Measurements from ENCODE around the gene LRRC8D.

LRRC8D gene

DNA sequence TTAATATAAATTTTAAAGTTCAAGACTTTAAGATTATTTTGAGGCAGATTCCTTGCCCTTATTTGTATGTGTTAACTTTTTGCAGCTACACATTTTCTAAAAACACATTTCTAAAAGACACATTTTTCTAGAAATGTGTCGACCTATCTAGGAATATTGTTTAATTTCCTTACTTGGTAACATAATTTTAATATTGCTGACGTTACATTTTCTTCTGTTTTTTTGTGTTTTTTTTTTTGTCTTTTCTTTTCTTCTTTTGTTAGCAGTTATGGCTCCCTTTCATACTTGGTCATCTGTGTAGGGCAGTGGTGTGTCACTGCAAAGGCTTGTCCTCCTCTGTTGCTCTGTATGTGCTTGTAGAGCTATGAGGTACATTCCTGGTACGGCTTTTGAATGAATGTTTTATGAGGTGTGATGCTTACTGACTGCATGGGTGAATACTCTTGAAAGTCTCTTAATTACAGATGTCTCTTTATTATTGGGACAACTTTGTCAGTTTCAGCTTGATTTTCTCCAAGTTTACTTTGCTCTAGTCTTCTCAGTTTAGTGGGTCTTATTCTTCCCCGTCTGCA, 30.1 kb downstream of the LRRC8D start:
- H3K27ac Mint-ChIP-seq = no peak overlapping the region
- no peak for DNase-seq (ENCODE audit: low spot score in 2 of 2)
- H3K4me1 Mint-ChIP-seq = peaks cover 16% of the 10 kb centered on the region
- no peak for ATAC-seq (ENCODE audit: low read depth)
- H3K4me3 Mint-ChIP-seq = no peak overlapping the region
- no peaks in the 10 kb centered on the region for H3K9me3 Mint-ChIP-seq
- H3K36me3 Mint-ChIP-seq = peaks cover 9% of the 10 kb centered on the region
- no peaks in the 10 kb centered on the region for H3K27me3 Mint-ChIP-seq

- H3K27me3 Mint-ChIP-seq = no peaks in the 10 kb centered on the region
- H3K4me1 Mint-ChIP-seq = peaks cover 11% of the 10 kb centered on the region
- ATAC-seq (ENCODE audit: low read depth) (no peak), DNase-seq (ENCODE audit: low spot score in 2 of 2) (no peak)
- peaks cover 7% of the 10 kb centered on the region for H3K36me3 Mint-ChIP-seq
- H3K9me3 Mint-ChIP-seq = no peaks in the 10 kb centered on the region
- H3K4me3 Mint-ChIP-seq = no peak overlapping the region
- no peak overlapping the region for H3K27ac Mint-ChIP-seq
Observed at GRCh38 chr1:89854140-89854539, 33.3 kb downstream of the LRRC8D start.

- Mint-ChIP-seq H3K4me3 (no peak overlapping the region), H3K36me3 (peaks cover 4% of the 10 kb centered on the region), H3K4me1 (peaks cover 9% of the 10 kb centered on the region), H3K27me3 (no peaks in the 10 kb centered on the region), H3K27ac (no peak overlapping the region), H3K9me3 (no peaks in the 10 kb centered on the region)
- DNase-seq (ENCODE audit: low spot score in 2 of 2) = no peak
- ATAC-seq (ENCODE audit: low read depth) = peak; percentile 72
Observed at GRCh38 chr1:89855413-89856123, 34.7 kb downstream of the LRRC8D start.

DNA sequence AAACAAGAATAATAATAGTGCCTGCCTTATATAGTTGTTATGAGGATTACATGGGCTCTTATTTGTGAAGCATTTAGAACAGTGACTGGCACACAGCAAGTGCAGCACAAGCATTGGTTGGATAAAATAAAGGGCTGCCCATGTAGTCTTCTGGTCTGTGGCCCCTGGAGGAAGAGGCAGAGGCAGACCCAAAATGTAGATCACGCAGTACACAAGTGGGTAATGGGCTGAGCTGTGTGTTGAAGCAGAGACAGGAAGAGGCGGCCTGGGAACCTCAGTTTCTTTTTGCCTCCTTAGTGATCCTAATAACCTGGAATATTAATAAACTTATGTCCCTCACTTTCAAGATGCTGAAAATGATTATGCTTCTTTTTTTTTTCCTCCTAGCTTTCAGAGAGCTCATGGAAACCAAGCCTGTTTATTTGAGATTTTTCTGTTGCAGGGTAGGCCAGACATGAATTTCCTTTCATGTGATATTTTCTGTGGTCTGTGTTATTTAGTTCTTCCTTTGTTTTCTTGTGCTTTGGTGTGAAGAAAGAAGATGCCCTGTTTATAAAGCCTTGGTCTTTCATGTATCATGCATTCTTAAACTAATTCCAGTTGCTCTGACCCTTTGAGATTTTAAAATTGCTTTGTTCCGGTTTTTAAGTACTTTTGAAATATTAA, 42.5 kb downstream of the LRRC8D start:
- Mint-ChIP-seq H3K27ac (peak overlapping the region; percentile 33), H3K9me3 (no peaks in the 10 kb centered on the region), H3K4me1 (peaks cover 11% of the 10 kb centered on the region), H3K4me3 (no peak overlapping the region), H3K36me3 (peaks cover 14% of the 10 kb centered on the region), H3K27me3 (no peaks in the 10 kb centered on the region)
- ATAC-seq (ENCODE audit: low read depth) (no peak), DNase-seq (ENCODE audit: low spot score in 2 of 2) (no peak)

DNA sequence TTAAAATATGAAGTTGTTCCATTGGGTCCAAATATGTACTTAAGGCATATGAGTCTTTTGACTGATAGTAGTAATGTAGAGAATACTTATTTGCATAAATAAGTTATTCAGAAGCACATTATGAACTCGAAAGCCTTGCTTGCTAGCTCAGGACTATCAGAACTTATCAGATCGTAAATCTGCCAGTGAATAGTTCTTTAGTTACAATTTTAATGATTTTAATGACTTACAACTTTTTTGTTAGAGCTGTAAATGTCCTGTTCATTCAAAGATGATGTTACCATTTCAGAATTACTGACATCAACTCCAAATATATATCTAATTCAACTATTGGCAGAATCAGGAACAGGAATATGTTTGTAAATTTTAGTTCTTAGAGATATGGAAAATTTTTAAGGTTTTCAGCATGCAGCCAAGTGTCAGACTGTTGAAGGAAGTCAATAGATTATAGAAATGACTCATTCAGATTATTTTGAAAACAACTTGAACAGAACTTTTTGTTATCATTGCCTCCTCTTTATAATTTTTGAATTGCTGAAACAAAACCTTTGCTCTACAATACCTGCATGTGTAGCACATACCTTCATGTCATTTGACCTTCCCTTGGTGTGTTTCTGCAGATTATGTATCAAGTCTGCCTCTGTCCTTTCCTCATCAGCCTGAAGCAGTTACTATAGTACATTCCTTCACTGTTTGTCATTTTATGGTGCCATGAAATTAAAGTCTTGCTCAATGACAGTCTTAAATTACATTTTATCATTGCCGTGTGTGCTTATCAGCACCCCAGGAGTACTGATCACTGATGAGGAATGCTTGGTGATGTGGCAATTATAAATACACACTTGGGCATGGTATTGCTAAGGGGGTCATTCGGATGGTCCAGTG, 44.9 kb downstream of the LRRC8D start:
- H3K4me3 Mint-ChIP-seq = no peak overlapping the region
- ATAC-seq (ENCODE audit: low read depth) (no peak), DNase-seq (ENCODE audit: low spot score in 2 of 2) (no peak)
- H3K27me3 Mint-ChIP-seq = no peaks in the 10 kb centered on the region
- H3K9me3 Mint-ChIP-seq = no peaks in the 10 kb centered on the region
- H3K27ac Mint-ChIP-seq = peak overlapping the region; percentile 5
- H3K36me3 Mint-ChIP-seq = peaks cover 20% of the 10 kb centered on the region
- H3K4me1 Mint-ChIP-seq = peaks cover 18% of the 10 kb centered on the region

GRCh38 chr1:89866568-89866967, 45.7 kb downstream of the LRRC8D start:
- Mint-ChIP-seq H3K27me3 (no peaks in the 10 kb centered on the region), H3K27ac (no peak overlapping the region), H3K4me1 (peaks cover 18% of the 10 kb centered on the region), H3K36me3 (peaks cover 20% of the 10 kb centered on the region), H3K9me3 (no peaks in the 10 kb centered on the region), H3K4me3 (no peak overlapping the region)
- DNase-seq (ENCODE audit: low spot score in 2 of 2) (no peak), ATAC-seq (ENCODE audit: low read depth) (no peak)

DNA sequence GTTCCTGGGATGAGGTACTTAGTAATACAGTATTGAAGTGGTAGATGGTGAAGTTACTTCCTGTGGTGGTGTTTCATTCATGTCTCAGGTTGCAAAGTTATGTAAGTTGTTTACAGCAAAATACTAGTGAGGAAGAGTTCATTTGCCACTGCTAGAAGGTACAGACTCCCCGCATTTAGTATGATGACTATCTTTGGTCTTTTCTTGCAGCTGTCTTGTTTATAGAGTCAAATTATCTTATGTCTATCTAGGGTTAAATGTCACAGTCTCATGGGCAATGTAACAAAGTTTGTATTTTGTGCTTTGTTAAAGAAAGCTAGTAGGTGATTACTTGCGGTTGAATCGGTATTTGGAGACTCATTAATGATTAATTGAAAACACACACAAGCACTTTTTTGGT, 50.2 kb downstream of the LRRC8D start:
- no peaks in the 10 kb centered on the region for H3K9me3 Mint-ChIP-seq
- no peak overlapping the region for H3K4me3 Mint-ChIP-seq
- DNase-seq (ENCODE audit: low spot score in 2 of 2) (no peak), ATAC-seq (ENCODE audit: low read depth) (no peak)
- H3K27ac Mint-ChIP-seq = no peak overlapping the region
- peaks cover 13% of the 10 kb centered on the region for H3K36me3 Mint-ChIP-seq
- no peaks in the 10 kb centered on the region for H3K27me3 Mint-ChIP-seq
- H3K4me1 Mint-ChIP-seq = peaks cover 11% of the 10 kb centered on the region

DNA sequence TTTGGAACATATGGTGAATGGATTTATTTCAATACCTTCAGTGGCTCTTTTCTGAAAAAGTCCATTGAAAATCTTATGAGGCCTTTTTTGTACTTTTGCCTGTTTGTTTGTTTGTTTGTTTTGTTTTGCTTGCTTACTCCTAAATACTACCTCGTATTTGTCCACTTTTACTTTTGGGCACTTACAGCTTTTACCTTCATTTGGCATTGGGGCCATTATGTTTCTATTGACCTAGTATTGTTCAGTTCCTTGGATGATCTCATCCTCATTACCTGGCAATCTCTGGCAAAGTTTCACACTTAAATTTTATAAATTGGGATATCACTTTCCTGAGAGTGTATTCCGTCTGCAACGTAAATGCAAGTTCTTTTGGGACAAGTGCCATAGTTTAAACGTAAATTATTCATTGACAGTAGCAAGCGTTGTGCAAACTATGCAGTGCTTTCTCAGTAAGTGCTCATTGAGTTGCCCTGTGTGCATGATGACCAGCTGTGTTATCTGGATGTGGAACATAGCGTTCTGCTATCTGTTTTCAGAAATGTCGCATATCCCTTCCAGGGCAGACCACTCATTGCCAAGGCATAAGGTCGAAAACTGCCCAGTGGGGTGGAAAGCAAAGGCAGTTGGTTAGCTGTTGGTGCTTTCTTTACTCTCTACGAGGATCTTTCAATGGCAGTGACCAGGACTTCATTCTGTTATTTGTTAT, 51.1 kb downstream of the LRRC8D start:
- Mint-ChIP-seq H3K27ac (no peak overlapping the region), H3K4me3 (no peak overlapping the region), H3K4me1 (peaks cover 10% of the 10 kb centered on the region), H3K9me3 (no peaks in the 10 kb centered on the region), H3K36me3 (peaks cover 12% of the 10 kb centered on the region), H3K27me3 (no peaks in the 10 kb centered on the region)
- DNase-seq (ENCODE audit: low spot score in 2 of 2) (no peak), ATAC-seq (ENCODE audit: low read depth) (no peak)

GRCh38 chr1:89872567-89872966, 51.7 kb downstream of the LRRC8D start:
- H3K36me3 Mint-ChIP-seq = peaks cover 12% of the 10 kb centered on the region
- H3K9me3 Mint-ChIP-seq = no peaks in the 10 kb centered on the region
- DNase-seq (ENCODE audit: low spot score in 2 of 2) (no peak), ATAC-seq (ENCODE audit: low read depth) (no peak)
- H3K4me3 Mint-ChIP-seq = no peak overlapping the region
- peaks cover 10% of the 10 kb centered on the region for H3K4me1 Mint-ChIP-seq
- H3K27me3 Mint-ChIP-seq = no peaks in the 10 kb centered on the region
- no peak overlapping the region for H3K27ac Mint-ChIP-seq

DNA sequence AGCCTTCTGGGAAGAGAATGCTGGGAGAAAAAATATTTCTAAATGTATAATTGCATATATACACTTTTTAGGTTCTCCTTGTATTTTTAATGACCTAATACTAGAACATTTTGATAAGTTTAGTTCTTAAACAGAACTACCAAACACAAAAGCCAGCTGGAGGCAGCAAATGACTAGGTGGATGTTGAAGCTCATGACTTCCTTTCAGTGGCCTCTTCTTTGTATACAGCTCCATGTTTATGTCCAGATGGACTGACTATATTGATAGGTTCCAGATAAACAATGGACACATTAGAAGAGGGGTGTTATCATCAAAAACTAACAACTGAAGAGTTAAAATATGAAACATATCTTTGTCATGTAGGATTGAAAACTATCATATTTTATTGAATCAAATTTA, 52.5 kb downstream of the LRRC8D start:
- no peak for ATAC-seq (ENCODE audit: low read depth)
- Mint-ChIP-seq H3K27me3 (no peaks in the 10 kb centered on the region), H3K9me3 (no peaks in the 10 kb centered on the region), H3K27ac (no peak overlapping the region), H3K4me3 (no peak overlapping the region), H3K4me1 (peaks cover 10% of the 10 kb centered on the region), H3K36me3 (peaks cover 12% of the 10 kb centered on the region)
- no peak for DNase-seq (ENCODE audit: low spot score in 2 of 2)

- Mint-ChIP-seq H3K9me3 (no peaks in the 10 kb centered on the region), H3K27ac (no peak overlapping the region), H3K4me3 (no peak overlapping the region), H3K4me1 (peaks cover 12% of the 10 kb centered on the region), H3K36me3 (peaks cover 14% of the 10 kb centered on the region), H3K27me3 (no peaks in the 10 kb centered on the region)
- ATAC-seq (ENCODE audit: low read depth) = no peak
- no peak for DNase-seq (ENCODE audit: low spot score in 2 of 2)
Observed at GRCh38 chr1:89873770-89874169, 52.9 kb downstream of the LRRC8D start.

- Mint-ChIP-seq H3K27me3 (no peaks in the 10 kb centered on the region), H3K4me3 (no peak overlapping the region), H3K27ac (no peak overlapping the region), H3K4me1 (peaks cover 15% of the 10 kb centered on the region), H3K9me3 (peaks cover 9% of the 10 kb centered on the region), H3K36me3 (peaks cover 20% of the 10 kb centered on the region)
- ATAC-seq (ENCODE audit: low read depth) = no peak
- DNase-seq (ENCODE audit: low spot score in 2 of 2) = no peak
Observed at GRCh38 chr1:89876463-89876862, 55.6 kb downstream of the LRRC8D start.

- no peak overlapping the region for H3K4me3 Mint-ChIP-seq
- ATAC-seq (ENCODE audit: low read depth) (no peak), DNase-seq (ENCODE audit: low spot score in 2 of 2) (no peak)
- peaks cover 14% of the 10 kb centered on the region for H3K4me1 Mint-ChIP-seq
- peaks cover 20% of the 10 kb centered on the region for H3K36me3 Mint-ChIP-seq
- H3K27ac Mint-ChIP-seq = no peak overlapping the region
- H3K27me3 Mint-ChIP-seq = no peaks in the 10 kb centered on the region
- H3K9me3 Mint-ChIP-seq = peaks cover 9% of the 10 kb centered on the region
Observed at GRCh38 chr1:89877756-89878155, 56.9 kb downstream of the LRRC8D start.
